Measurements from ENCODE around the gene RIN2. TPM values are rescaled to one million over a fixed set of nuclear protein-coding genes. Genes with fewer than 3 reads are reported as not detected.

Gene RIN2
- total RNA-seq, 1 donor from 2014 or later = 48.8 TPM

GRCh38 chr20:19739351-19739750 lies 18.7 kb upstream of the RIN2 start:
- Histone ChIP-seq H3K36me3 (no peaks in the 10 kb centered on the region), H3K9me3 (replicated peaks) (no peaks in the 10 kb centered on the region), H3K4me3 (no peak overlapping the region), H3K4me1 (peaks cover 18% of the 10 kb centered on the region), H3K27me3 (ENCODE audit: low read depth) (no peaks in the 10 kb centered on the region), H3K27ac (replicated peaks) (no peak overlapping the region)
- intact Hi-C loops (cut with micrococcal nuclease) = no loop called here
- no peak for TF ChIP-seq CTCF (IDR thresholded peaks at IDR 0.05; ENCODE audit: borderline replicate concordance)
- no peak for DNase-seq

GRCh38 chr20:19740512-19740911 lies 17.5 kb upstream of the RIN2 start:
- TF ChIP-seq CTCF (IDR thresholded peaks at IDR 0.05; ENCODE audit: borderline replicate concordance) = no peak
- intact Hi-C loops (cut with micrococcal nuclease) = no loop called here
- DNase-seq = no peak

GRCh38 chr20:19741924-19742323 lies 16.1 kb upstream of the RIN2 start:
- Histone ChIP-seq H3K4me1 (no peaks in the 10 kb centered on the region), H3K27me3 (ENCODE audit: low read depth) (no peaks in the 10 kb centered on the region), H3K4me3 (no peak overlapping the region), H3K36me3 (no peaks in the 10 kb centered on the region), H3K27ac (replicated peaks) (no peak overlapping the region), H3K9me3 (replicated peaks) (peaks cover 5% of the 10 kb centered on the region)
- no peak for DNase-seq
- TF ChIP-seq CTCF (IDR thresholded peaks at IDR 0.05; ENCODE audit: borderline replicate concordance) = no peak
- intact Hi-C loops (cut with micrococcal nuclease) = no loop called here

More at GRCh38 chr20:19740512-19740911, 17.5 kb upstream of the RIN2 start:
- Histone ChIP-seq H3K36me3 (no peaks in the 10 kb centered on the region), H3K9me3 (replicated peaks) (peaks cover 1% of the 10 kb centered on the region), H3K27ac (replicated peaks) (no peak overlapping the region), H3K27me3 (ENCODE audit: low read depth) (no peaks in the 10 kb centered on the region), H3K4me1 (peaks cover 6% of the 10 kb centered on the region), H3K4me3 (no peak overlapping the region)

- no peak for TF ChIP-seq CTCF (IDR thresholded peaks at IDR 0.05; ENCODE audit: borderline replicate concordance)
- Histone ChIP-seq H3K36me3 (no peaks in the 10 kb centered on the region), H3K27me3 (ENCODE audit: low read depth) (no peaks in the 10 kb centered on the region), H3K4me3 (no peak overlapping the region), H3K27ac (replicated peaks) (no peak overlapping the region), H3K9me3 (replicated peaks) (peaks cover 5% of the 10 kb centered on the region), H3K4me1 (no peaks in the 10 kb centered on the region)
- intact Hi-C loops (cut with micrococcal nuclease) = no loop called here
- no peak for DNase-seq
Observed at GRCh38 chr20:19742974-19743639, 15.0 kb upstream of the RIN2 start.

GRCh38 chr20:19743640-19743995 lies 14.4 kb upstream of the RIN2 start:
- Histone ChIP-seq H3K27ac (replicated peaks) (no peak overlapping the region), H3K4me1 (no peaks in the 10 kb centered on the region), H3K36me3 (no peaks in the 10 kb centered on the region), H3K4me3 (no peak overlapping the region), H3K9me3 (replicated peaks) (peaks cover 5% of the 10 kb centered on the region), H3K27me3 (ENCODE audit: low read depth) (no peaks in the 10 kb centered on the region)
- DNase-seq = no peak
- intact Hi-C loops (cut with micrococcal nuclease) = no loop called here
- TF ChIP-seq CTCF (IDR thresholded peaks at IDR 0.05; ENCODE audit: borderline replicate concordance) = no peak
